HEK293 (cell line): ENCODE results near the gene CAP2.
A peak's percentile ranks its signal among the peaks of the same experiment; 100 is the strongest.

Experiments used
- CTCF ChIA-PET: fragments of 350-600 bp; formaldehyde crosslinking; extraction: SDS; loops from one replicate; lab custom pipeline; 2021; ENCODE audit warnings: antibody characterized with exemption; lab: Yijun Ruan, JAX
- POLR2A ChIA-PET: fragments of 300-600 bp; formaldehyde crosslinking; extraction: SDS; loops from one replicate; lab custom pipeline; 2020; ENCODE audit warnings: antibody characterized with exemption, inconsistent platforms; lab: Yijun Ruan, JAX
- H3K27ac ChIP-seq: fragments of 200-500 bp; sonication (Bioruptor generic); 2 replicates; pipeline ENCODE4 v1.5.1; 2014; ENCODE audit warnings: low read depth, low read length, control low read depth, inconsistent platforms; ENCODE audit errors: extremely low read depth
- H3K36me3 ChIP-seq, 2 experiments: fragments of 200-500 bp in 1 of 2; sonication (Bioruptor generic) in 1 of 2; 1 replicate in 1 of 2; 2 replicates in 1 of 2; pipeline ENCODE4 v1.5.1; 2014 to 2017; ENCODE audit warnings: inconsistent platforms in 2 of 2, low read length in 2 of 2; ENCODE audit not compliant: control insufficient read depth in 2 of 2, insufficient read depth in 1 of 2
- H3K4me1 ChIP-seq: fragments of 200-500 bp; sonication (Bioruptor generic); 2 replicates; pipeline ENCODE4 v1.5.1; 2014; ENCODE audit warnings: mild to moderate bottlenecking, low read length, inconsistent platforms; ENCODE audit not compliant: control insufficient read depth, insufficient read depth
- H3K4me3 ChIP-seq: 2 replicates; pipeline ENCODE4 v1.5.1; 2011; ENCODE audit warnings: low read depth, mild to moderate bottlenecking, control low read depth, low read length, moderate library complexity
- H3K9me3 ChIP-seq: fragments of 200-500 bp; sonication (Bioruptor generic); 2 replicates; pipeline ENCODE4 v1.5.1; 2014; ENCODE audit warnings: low read depth, low read length, inconsistent platforms; ENCODE audit not compliant: control insufficient read depth, insufficient read depth
- BCL11A ChIP-seq: fragments of 450-650 bp; formaldehyde crosslinking; IDR thresholded peaks from 2 replicates; pipeline ENCODE4 v1.5.1; 2016; ENCODE audit warnings: low read depth, missing biosample characterization, missing genetic modification characterization
- BCL11B ChIP-seq: fragments of 450-650 bp; formaldehyde crosslinking; IDR thresholded peaks from 2 replicates; pipeline ENCODE4 v1.5.1; 2016; ENCODE audit warnings: low read depth, missing biosample characterization, missing genetic modification characterization
- CTCF ChIP-seq: fragments of 450-650 bp; formaldehyde crosslinking; IDR thresholded peaks from 2 replicates; pipeline ENCODE4 v1.5.1; 2016; ENCODE audit warnings: missing biosample characterization, missing genetic modification characterization
- KLF10 ChIP-seq: fragments of 450-650 bp; IDR thresholded peaks from 2 replicates; pipeline ENCODE4 v1.5.1; 2018; ENCODE audit warnings: missing biosample characterization, mild to moderate bottlenecking, missing genetic modification characterization
- KLF17 ChIP-seq: fragments of 450-650 bp; formaldehyde crosslinking; IDR thresholded peaks from 2 replicates; pipeline ENCODE4 v1.5.1; 2016; ENCODE audit warnings: missing biosample characterization, missing genetic modification characterization
- KLF8 ChIP-seq: fragments of 450-650 bp; formaldehyde crosslinking; IDR thresholded peaks from 2 replicates; pipeline ENCODE4 v1.5.1; 2016; ENCODE audit warnings: missing biosample characterization, missing genetic modification characterization
- KLF9 ChIP-seq: fragments of 450-650 bp; formaldehyde crosslinking; IDR thresholded peaks from 2 replicates; pipeline ENCODE4 v1.5.1; 2016; ENCODE audit warnings: missing biosample characterization, missing genetic modification characterization, low read depth
- PRDM1 ChIP-seq: fragments of 450-650 bp; formaldehyde crosslinking; IDR thresholded peaks from 2 replicates; pipeline ENCODE4; 2016; ENCODE audit warnings: missing biosample characterization, missing genetic modification characterization
- SP2 ChIP-seq: fragments of 450-650 bp; formaldehyde crosslinking; IDR thresholded peaks from 2 replicates; pipeline ENCODE4 v1.5.1; 2016; ENCODE audit warnings: missing biosample characterization, missing genetic modification characterization
- SP3 ChIP-seq: fragments of 450-650 bp; formaldehyde crosslinking; IDR thresholded peaks from 2 replicates; pipeline ENCODE4 v1.5.1; 2016; ENCODE audit warnings: missing biosample characterization, missing genetic modification characterization
- YY1 ChIP-seq: fragments of 450-650 bp; formaldehyde crosslinking; IDR thresholded peaks from 2 replicates; pipeline ENCODE4 v1.5.1; 2018; ENCODE audit warnings: missing biosample characterization, missing genetic modification characterization
- ZBTB20 ChIP-seq: fragments of 450-650 bp; formaldehyde crosslinking; IDR thresholded peaks from 2 replicates; pipeline ENCODE4 v1.5.1; 2016; ENCODE audit warnings: missing biosample characterization, missing genetic modification characterization
- ZBTB49 ChIP-seq: fragments of 450-650 bp; formaldehyde crosslinking; IDR thresholded peaks from 2 replicates; pipeline ENCODE4 v1.5.1; 2016; ENCODE audit warnings: missing biosample characterization, missing genetic modification characterization, low read depth
- ZNF10 ChIP-seq: fragments of 450-650 bp; formaldehyde crosslinking; IDR thresholded peaks from 2 replicates; pipeline ENCODE4 v1.5.1; 2017; ENCODE audit warnings: missing biosample characterization, missing genetic modification characterization
- ZNF138 ChIP-seq: fragments of 450-650 bp; formaldehyde crosslinking; IDR thresholded peaks from 2 replicates; pipeline ENCODE4 v1.5.1; 2016; ENCODE audit warnings: missing biosample characterization, missing genetic modification characterization, borderline replicate concordance
- ZNF24 ChIP-seq: fragments of 450-650 bp; formaldehyde crosslinking; IDR thresholded peaks from 2 replicates; pipeline ENCODE4 v1.5.1; 2016; ENCODE audit warnings: missing biosample characterization, missing genetic modification characterization
- ZNF423 ChIP-seq: fragments of 450-650 bp; formaldehyde crosslinking; IDR thresholded peaks from 2 replicates; pipeline ENCODE4 v1.5.1; 2016; ENCODE audit warnings: missing biosample characterization, missing genetic modification characterization
- ZNF660 ChIP-seq: fragments of 450-650 bp; IDR thresholded peaks from 2 replicates; pipeline ENCODE4 v1.5.1; 2018; ENCODE audit warnings: missing biosample characterization, mild to moderate bottlenecking, missing genetic modification characterization
- TF ChIP-seq, protein P1 (sequence below): fragments of 450-650 bp; formaldehyde crosslinking; IDR thresholded peaks from 2 replicates; pipeline ENCODE4 v1.5.1; 2016; ENCODE audit warnings: missing biosample characterization, missing genetic modification characterization
- TF ChIP-seq, protein P2 (sequence below): fragments of 450-650 bp; formaldehyde crosslinking; conservative IDR thresholded peaks from 2 replicates; pipeline ENCODE4 v1.5.1; 2016; ENCODE audit warnings: low read depth, missing biosample characterization, missing genetic modification characterization
- TF ChIP-seq, protein P3 (sequence below): fragments of 450-650 bp; formaldehyde crosslinking; IDR thresholded peaks from 2 replicates; pipeline ENCODE4; 2016; ENCODE audit warnings: missing biosample characterization, missing genetic modification characterization

CAP2 gene

GRCh38 chr6:17596085-17596484 lies 202.7 kb downstream of the CAP2 start (continued):
- TF ChIP-seq ZBTB49 (tag by site-specific recombination) (no peak), KLF8 (no peak), KLF17 (tag by site-specific recombination) (no peak)
- TF ChIP-seq, protein P1, sequence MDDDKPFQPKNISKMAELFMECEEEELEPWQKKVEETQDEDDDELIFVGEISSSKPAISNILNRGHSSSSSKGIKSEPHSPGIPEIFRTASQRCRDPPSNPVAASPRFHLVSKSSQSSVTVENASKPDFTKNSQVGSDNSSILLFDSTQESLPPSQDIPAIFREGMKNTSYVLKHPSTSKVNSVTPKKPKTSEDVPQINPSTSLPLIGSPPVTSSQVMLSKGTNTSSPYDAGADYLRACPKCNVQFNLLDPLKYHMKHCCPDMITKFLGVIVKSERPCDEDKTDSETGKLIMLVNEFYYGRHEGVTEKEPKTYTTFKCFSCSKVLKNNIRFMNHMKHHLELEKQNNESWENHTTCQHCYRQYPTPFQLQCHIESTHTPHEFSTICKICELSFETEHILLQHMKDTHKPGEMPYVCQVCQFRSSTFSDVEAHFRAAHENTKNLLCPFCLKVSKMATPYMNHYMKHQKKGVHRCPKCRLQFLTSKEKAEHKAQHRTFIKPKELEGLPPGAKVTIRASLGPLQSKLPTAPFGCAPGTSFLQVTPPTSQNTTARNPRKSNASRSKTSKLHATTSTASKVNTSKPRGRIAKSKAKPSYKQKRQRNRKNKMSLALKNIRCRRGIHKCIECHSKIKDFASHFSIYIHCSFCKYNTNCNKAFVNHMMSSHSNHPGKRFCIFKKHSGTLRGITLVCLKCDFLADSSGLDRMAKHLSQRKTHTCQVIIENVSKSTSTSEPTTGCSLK (tag by site-specific recombination) = no peak

- Histone ChIP-seq H3K9me3 (no peaks in the 10 kb centered on the region), H3K36me3 (peaks cover 13 to 26% of the 10 kb centered on the region in 2 experiments), H3K4me1 (peaks cover 6% of the 10 kb centered on the region), H3K4me3 (peak within 1 kb of the TSS; percentile 81), H3K27ac (peak within 1 kb of the TSS; percentile 66)
- ChIA-PET POLR2A (interaction anchor here (0.6 to 2.0 kb wide), 33 partner anchors 9 to 974 kb away, joined by 3 to 20 read pairs (median 4); partner anchors contain the start of genes CAP2 and NUP153), CTCF (interaction anchor here (0.6 to 1.2 kb wide), 5 partner anchors 15 to 245 kb away, joined by 3 to 4 read pairs (median 3); no protein-coding TSS in a partner anchor)
- peak; percentile 94 for TF ChIP-seq SP2
- no peak for TF ChIP-seq BCL11B (tag by site-specific recombination)
- peak; percentile 16; the same call in 1 of the 2 replicates for TF ChIP-seq ZNF660 (tag by site-specific recombination)
- peak; percentile 94 for TF ChIP-seq SP3
- no peak for TF ChIP-seq ZNF423
- TF ChIP-seq, protein P2, sequence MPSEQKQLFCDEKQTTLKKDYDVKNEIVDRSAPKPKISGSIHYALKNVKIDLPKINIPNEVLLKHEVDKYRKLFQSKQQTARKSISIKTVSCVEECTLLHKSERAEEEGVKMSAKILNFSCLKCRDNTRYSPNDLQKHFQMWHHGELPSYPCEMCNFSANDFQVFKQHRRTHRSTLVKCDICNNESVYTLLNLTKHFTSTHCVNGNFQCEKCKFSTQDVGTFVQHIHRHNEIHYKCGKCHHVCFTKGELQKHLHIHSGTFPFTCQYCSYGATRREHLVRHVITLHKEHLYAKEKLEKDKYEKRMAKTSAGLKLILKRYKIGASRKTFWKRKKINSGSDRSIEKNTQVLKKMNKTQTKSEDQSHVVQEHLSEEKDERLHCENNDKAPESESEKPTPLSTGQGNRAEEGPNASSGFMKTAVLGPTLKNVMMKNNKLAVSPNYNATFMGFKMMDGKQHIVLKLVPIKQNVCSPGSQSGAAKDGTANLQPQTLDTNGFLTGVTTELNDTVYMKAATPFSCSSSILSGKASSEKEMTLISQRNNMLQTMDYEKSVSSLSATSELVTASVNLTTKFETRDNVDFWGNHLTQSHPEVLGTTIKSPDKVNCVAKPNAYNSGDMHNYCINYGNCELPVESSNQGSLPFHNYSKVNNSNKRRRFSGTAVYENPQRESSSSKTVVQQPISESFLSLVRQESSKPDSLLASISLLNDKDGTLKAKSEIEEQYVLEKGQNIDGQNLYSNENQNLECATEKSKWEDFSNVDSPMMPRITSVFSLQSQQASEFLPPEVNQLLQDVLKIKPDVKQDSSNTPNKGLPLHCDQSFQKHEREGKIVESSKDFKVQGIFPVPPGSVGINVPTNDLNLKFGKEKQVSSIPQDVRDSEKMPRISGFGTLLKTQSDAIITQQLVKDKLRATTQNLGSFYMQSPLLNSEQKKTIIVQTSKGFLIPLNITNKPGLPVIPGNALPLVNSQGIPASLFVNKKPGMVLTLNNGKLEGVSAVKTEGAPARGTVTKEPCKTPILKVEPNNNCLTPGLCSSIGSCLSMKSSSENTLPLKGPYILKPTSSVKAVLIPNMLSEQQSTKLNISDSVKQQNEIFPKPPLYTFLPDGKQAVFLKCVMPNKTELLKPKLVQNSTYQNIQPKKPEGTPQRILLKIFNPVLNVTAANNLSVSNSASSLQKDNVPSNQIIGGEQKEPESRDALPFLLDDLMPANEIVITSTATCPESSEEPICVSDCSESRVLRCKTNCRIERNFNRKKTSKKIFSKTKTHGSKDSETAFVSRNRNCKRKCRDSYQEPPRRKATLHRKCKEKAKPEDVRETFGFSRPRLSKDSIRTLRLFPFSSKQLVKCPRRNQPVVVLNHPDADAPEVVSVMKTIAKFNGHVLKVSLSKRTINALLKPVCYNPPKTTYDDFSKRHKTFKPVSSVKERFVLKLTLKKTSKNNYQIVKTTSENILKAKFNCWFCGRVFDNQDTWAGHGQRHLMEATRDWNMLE (tag by site-specific recombination) = peak; percentile 68
- no peak for TF ChIP-seq PRDM1 (tag by site-specific recombination)
- TF ChIP-seq ZNF138 (tag by site-specific recombination) = no peak
- TF ChIP-seq KLF10 = peak; percentile 68; the same call in 1 of the 2 replicates
- 0 out of 2 replicates have a peak, but pooled peaks have one; percentile 31 for TF ChIP-seq YY1
- peak; percentile 66; the same call in 1 of the 2 replicates for TF ChIP-seq ZNF10 (tag by site-specific recombination)
- peak; percentile 70 for TF ChIP-seq ZBTB20 (tag by site-specific recombination)
- peak; percentile 70; the same call in 1 of the 2 replicates for TF ChIP-seq KLF9 (tag by site-specific recombination)
- TF ChIP-seq, protein P3, sequence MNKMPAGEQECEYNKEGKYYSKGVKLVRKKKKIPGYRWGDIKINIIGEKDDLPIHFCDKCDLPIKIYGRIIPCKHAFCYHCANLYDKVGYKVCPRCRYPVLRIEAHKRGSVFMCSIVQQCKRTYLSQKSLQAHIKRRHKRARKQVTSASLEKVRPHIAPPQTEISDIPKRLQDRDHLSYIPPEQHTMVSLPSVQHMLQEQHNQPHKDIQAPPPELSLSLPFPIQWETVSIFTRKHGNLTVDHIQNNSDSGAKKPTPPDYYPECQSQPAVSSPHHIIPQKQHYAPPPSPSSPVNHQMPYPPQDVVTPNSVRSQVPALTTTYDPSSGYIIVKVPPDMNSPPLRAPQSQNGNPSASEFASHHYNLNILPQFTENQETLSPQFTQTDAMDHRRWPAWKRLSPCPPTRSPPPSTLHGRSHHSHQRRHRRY = no peak
- peak; percentile 70; the same call in 1 of the 2 replicates for TF ChIP-seq ZNF24 (tag by site-specific recombination)
- TF ChIP-seq CTCF = peak; percentile 81
- TF ChIP-seq BCL11A (tag by site-specific recombination) = no peak
- TF ChIP-seq KLF8 = peak; percentile 88
Measured at GRCh38 chr6:17599877-17600526, 206.6 kb downstream of the CAP2 start, which contains the start of gene FAM8A1. FAM8A1 (plus strand) TSS chr6:17600302; CDS start chr6:17600410, 108 bp downstream.
